ENCODE data around the gene RFESD. TPM values are rescaled to one million over a fixed set of nuclear protein-coding genes. Genes with fewer than 3 reads are reported as not detected.

RFESD gene
- total and polyA plus RNA-seq, 2 of the 4 experiments (the other 2 are of a cell fraction), result 1.5 to 2.7 TPM

DNA sequence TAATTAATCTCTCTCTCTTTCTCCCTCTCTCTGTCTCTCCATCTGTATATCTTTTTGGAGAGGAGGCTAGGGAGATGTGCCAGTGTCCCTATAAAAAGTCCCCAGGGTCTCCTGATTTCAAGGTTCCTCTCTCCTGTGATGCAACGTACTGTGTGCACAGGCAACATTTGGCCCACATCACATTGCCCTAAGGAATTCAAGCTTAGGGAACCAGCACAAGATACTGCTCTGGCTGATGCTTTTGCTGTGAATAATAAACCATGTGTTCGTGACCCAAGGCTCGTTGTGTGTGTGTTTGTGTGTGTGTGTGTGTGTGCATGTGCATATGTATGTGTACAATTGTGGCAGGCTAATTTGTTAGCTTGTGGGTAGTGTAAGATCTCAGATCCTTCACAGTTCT is 26.5 kb downstream of the RFESD start:
- DNase-seq, result peak; percentile 40

More for the DNA sequence above, 26.5 kb downstream of the RFESD start:
- ATAC-seq (ENCODE audit: low read depth), result no peak
- no peak overlapping the region for H3K4me3 ChIP-seq (ENCODE audit: insufficient read depth, low read depth, low read length)
- H2AFZ ChIP-seq (replicated peaks; ENCODE audit: low read length, poor library complexity), result no peak overlapping the region
- no peak overlapping the region for H3K27ac ChIP-seq (ENCODE audit: insufficient read depth, low read length)
- H2BK120ac ChIP-seq (ENCODE audit: low read depth, low read length), result no peak overlapping the region
- H3K27me3 ChIP-seq (ENCODE audit: control insufficient read depth, insufficient read depth, low read length), result no peaks in the 10 kb centered on the region
- H2BK5ac ChIP-seq (ENCODE audit: low read depth, low read length, poor library complexity, severe bottlenecking), result peak overlapping the region; percentile 48
- no peak overlapping the region for H3K23ac ChIP-seq (ENCODE audit: low read depth, low read length)
- no peak overlapping the region for H2AK5ac ChIP-seq (ENCODE audit: low read depth, low read length)
- WGBS, 2 experiments (ENCODE audit: extremely low coverage in 2 of 2, insufficient read length in 1 of 2), result 43% methylated on average over 2 of the region's 3 CpGs; no CpG with 5 or more reads in 1 of the 2 experiments
- no peaks in the 10 kb centered on the region for H4K20me1 ChIP-seq (ENCODE audit: insufficient read depth, low read length)
- ChIA-PET POLR2A (ENCODE audit: unreplicated experiment) (no interaction called here), CTCF (interaction anchor here (0.8 kb wide), 1 partner anchor 9 kb away, joined by 3 read pairs; no protein-coding TSS in a partner anchor)
- in situ Hi-C loops (cut with MboI; ENCODE audit: low sequenced_read_pairs), result no loop called here
- peaks cover 4% of the 10 kb centered on the region for H3K9me1 ChIP-seq (ENCODE audit: insufficient read depth, low read length)
- no TSS peak for BruUV-seq (replicated peaks)
- no peak overlapping the region for H3K4me2 ChIP-seq (ENCODE audit: low read depth, low read length)
- H3K4ac ChIP-seq (ENCODE audit: low read depth, low read length), result 0 out of 2 replicates have a peak overlapping the region, but pooled peaks have one; percentile 31
- H3K9me3 ChIP-seq (ENCODE audit: control insufficient read depth, insufficient read depth, low read length), result no peaks in the 10 kb centered on the region
- H3K9ac ChIP-seq (ENCODE audit: low read depth, low read length), result no peak overlapping the region
- H3K14ac ChIP-seq (replicated peaks; ENCODE audit: low read depth, low read length), result 0 out of 2 replicates have a peak overlapping the region, but pooled peaks have one; percentile 71
- intact Hi-C loops (cut with micrococcal nuclease), result no loop called here
- peak overlapping the region; percentile 9; the same call in 1 of the 2 replicates for H3K18ac ChIP-seq (ENCODE audit: low read depth, low read length)
- H2AK9ac ChIP-seq (replicated peaks; ENCODE audit: low read depth, low read length, poor library complexity), result peak overlapping the region; percentile 33
- no peak overlapping the region for H4K8ac ChIP-seq (ENCODE audit: low read depth in 2 of 2, low read length in 2 of 2)
- H2BK15ac ChIP-seq (ENCODE audit: low read depth, low read length), result no peak overlapping the region
- 0 out of 4 replicates have a peak, but pooled peaks cover 0 to 4% of the 10 kb centered on the region in 2 experiments for H3K79me1 ChIP-seq (ENCODE audit: low read depth in 1 of 2, low read length in 2 of 2)
- peak; percentile 34; the same call in 1 of the 2 replicates for TF ChIP-seq CEBPB (IDR thresholded peaks at IDR 0.05; ENCODE audit: low read depth, low read length)
- TF ChIP-seq MAZ (IDR thresholded peaks at IDR 0.05; ENCODE audit: borderline replicate concordance, low read depth, low read length), result peak; percentile 48; the same call in 1 of the 2 replicates
- TF ChIP-seq, protein P1, sequence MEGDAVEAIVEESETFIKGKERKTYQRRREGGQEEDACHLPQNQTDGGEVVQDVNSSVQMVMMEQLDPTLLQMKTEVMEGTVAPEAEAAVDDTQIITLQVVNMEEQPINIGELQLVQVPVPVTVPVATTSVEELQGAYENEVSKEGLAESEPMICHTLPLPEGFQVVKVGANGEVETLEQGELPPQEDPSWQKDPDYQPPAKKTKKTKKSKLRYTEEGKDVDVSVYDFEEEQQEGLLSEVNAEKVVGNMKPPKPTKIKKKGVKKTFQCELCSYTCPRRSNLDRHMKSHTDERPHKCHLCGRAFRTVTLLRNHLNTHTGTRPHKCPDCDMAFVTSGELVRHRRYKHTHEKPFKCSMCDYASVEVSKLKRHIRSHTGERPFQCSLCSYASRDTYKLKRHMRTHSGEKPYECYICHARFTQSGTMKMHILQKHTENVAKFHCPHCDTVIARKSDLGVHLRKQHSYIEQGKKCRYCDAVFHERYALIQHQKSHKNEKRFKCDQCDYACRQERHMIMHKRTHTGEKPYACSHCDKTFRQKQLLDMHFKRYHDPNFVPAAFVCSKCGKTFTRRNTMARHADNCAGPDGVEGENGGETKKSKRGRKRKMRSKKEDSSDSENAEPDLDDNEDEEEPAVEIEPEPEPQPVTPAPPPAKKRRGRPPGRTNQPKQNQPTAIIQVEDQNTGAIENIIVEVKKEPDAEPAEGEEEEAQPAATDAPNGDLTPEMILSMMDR (conservative IDR thresholded peaks at IDR 0.05; ENCODE audit: low read depth, low read length), result no peak
- no peak overlapping the region for H2BK20ac ChIP-seq (ENCODE audit: low read depth, low read length)
- dilution Hi-C loops (cut with HindIII; ENCODE audit: low sequenced_read_pairs, unreplicated experiment), result no loop called here
- H3K56ac ChIP-seq (ENCODE audit: extremely low read depth, insufficient read depth, low read length), result no peak overlapping the region
- H4K91ac ChIP-seq (ENCODE audit: insufficient read depth, low read depth, low read length), result no peak overlapping the region; the same call in 1 of the 2 replicates
- peaks cover 14% of the 10 kb centered on the region for H3K4me1 ChIP-seq (ENCODE audit: control insufficient read depth, insufficient read depth, low read length)
- no peak overlapping the region for H4K5ac ChIP-seq (ENCODE audit: low read depth, low read length)
- no peaks in the 10 kb centered on the region for H3K36me3 ChIP-seq (ENCODE audit: control insufficient read depth, insufficient read depth, low read length)

All from IMR-90 (cell line).